Measurements from ENCODE around the gene DNER.
A peak's percentile ranks its signal among the peaks of the same experiment; 100 is the strongest.
"Not testable (repeated sequence)": the region's sequence is repeated elsewhere in the genome, so short reads cannot be mapped to it uniquely, and the experiment has no call there.

DNER gene, protein sequence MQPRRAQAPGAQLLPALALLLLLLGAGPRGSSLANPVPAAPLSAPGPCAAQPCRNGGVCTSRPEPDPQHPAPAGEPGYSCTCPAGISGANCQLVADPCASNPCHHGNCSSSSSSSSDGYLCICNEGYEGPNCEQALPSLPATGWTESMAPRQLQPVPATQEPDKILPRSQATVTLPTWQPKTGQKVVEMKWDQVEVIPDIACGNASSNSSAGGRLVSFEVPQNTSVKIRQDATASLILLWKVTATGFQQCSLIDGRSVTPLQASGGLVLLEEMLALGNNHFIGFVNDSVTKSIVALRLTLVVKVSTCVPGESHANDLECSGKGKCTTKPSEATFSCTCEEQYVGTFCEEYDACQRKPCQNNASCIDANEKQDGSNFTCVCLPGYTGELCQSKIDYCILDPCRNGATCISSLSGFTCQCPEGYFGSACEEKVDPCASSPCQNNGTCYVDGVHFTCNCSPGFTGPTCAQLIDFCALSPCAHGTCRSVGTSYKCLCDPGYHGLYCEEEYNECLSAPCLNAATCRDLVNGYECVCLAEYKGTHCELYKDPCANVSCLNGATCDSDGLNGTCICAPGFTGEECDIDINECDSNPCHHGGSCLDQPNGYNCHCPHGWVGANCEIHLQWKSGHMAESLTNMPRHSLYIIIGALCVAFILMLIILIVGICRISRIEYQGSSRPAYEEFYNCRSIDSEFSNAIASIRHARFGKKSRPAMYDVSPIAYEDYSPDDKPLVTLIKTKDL

DNA sequence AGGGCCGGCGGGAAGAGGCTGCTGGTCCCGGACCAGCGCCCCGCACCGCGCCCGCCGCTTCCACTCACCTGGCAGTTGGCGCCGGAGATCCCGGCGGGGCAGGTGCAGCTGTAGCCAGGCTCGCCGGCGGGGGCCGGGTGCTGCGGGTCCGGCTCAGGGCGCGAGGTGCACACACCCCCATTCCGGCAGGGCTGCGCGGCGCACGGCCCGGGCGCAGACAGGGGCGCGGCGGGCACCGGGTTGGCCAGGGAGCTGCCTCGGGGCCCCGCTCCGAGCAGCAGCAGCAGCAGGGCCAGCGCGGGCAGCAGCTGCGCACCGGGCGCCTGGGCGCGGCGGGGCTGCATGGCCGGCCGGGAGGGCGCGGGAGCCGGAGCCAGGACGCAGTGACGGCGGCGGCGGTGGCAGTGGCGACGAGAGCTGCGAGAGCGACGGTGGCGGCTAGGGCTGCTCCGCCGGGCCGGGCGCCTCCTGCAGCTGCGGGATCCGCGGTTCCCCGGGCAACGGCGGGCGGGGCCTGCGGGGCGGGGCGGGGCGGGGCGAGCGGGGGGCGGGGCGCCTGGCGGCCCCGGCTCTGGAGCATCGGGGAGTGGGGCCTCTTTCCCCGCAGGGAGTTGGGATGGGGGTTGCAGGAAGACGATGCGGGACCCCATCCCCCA lies at the start of gene DNER:
Gene DNER (minus strand): TSS at position 476 of the 656 bp plus-strand sequence. CDS start 132 bp downstream, at position 344.
- peak; percentile 71 for DNase-seq

DNA sequence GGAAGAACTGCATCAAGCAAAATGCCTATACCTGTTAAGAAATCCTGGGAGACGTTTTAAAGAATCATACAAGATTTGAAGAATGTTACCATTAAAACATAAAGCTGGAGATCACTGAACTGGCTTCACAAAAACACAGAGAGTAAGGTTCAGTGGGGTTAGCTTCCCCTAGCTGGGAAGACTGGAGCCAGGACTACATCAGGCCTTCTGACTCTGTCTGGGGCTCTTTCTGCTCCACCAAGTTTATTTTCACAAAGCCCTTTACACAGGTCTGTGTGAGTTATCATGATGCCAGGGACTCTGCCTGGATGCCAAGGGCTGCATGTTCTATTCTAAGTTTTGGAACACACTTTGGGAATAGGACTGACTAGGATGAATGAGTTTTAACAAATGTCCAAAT lies 47.3 kb upstream of the DNER start:
- DNase-seq, result no peak

DNA sequence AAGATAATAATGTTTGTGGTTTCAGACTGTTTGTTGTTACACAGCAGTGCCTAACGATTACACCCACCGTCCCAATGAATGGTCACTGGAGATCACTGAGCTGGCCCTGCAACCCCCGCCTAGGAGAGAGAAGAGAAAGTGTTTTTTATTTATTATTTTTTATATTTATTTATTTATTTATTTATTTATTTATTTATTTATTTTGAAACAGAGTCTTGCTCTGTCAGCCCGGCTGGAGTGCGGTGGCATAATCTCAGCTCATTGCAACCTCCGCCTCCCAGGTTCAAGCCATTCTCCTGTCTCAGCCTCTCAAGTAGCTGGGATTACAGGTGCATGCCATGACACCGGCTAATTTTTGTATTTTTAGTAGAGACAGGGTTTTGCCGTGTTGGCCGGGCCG lies 43.1 kb upstream of the DNER start:
- DNase-seq, result not testable (repeated sequence)

DNA sequence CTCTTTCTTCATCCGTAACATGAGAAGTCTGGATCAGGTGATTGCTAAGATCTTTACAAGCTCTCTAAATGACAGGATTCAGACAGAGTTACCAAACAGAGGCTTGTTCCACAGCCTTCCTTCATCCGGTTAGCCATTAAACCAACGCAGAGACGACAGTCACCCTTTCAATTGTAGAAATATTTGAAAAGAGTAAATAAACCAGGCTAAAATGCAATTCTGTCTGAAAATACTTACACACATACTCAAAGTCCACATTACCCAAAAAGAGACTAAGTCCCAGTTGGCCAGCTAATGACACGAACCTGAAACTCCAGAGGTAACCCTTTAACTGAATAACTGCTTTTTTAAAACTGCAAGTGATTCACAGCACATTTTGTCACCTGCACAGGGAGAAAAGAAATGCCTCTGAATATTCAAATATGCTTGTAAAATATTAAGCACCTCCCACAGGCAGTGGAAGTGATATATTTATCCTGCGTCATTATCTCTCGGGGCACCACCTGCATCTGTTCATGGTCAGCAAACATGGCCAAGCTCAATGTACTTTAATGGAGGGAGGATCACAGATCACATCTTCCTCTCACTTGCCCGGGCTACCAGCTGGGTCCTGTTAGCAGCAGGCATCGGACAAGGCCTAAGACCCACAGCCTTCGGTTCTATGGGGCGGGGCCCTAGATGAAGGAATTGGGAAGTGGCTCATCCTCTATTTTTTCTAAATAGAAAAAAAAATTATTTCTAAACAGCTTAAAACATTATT lies 38.8 kb upstream of the DNER start:
- no peak for DNase-seq

DNA sequence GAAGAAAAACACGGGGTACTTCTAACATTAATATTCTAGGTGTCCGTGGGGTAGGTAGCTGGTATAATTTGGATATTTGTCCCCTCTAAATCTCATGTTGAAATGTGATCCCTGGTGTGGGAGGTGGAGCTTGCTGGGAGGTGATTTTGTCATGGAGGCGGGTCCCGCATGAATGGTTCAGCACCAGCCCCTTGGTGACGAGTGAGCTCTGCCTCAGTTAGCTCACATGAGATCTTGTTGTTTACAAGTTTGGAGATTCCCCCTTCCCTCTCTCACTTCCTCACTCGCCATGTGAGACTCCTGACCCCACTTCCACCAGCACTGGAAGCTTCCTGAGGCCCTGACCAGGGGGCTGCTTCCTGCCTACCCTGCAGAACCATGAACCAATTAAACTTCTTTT lies 35.4 kb upstream of the DNER start:
- no peak for DNase-seq

DNA sequence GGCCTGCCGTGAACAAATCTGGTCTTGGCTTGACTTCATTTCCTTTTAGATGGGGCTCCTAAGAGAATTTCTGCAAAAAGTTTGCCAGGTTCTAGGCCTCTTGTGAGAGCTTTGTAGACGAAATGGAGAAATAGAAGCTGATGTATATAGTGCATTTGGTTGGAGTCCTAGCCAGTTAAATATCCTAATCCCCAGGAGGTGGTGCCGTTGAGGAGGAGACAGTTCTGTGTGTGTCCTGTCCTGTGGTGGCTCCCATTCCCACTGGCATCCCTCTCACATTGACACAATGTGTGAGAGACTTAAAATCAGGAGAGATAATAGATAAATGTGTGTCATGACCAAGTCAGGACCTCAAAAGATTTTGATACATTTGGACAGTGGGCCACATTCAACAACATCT lies 34.6 kb upstream of the DNER start:
- DNase-seq, result no peak

DNA sequence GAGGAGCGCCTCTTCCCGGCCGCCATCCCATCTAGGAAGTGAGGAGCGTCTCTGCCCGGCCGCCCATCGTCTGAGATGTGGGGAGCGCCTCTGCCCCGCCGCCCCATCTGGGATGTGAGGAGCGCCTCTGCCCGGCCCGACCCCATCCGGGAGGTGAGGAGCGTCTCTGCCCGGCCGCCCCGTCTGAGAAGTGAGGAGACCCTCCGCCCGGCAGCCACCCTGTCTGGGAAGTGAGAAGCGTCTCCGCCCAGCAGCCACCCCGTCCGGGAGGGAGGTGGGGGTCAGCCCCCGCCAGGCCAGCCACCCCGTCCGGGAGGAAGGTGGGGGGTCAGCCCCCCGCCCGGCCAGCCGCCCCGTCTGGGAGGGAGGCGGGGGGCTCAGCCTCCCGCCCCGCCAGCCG lies 28.3 kb upstream of the DNER start:
- not testable (repeated sequence) for DNase-seq

DNA sequence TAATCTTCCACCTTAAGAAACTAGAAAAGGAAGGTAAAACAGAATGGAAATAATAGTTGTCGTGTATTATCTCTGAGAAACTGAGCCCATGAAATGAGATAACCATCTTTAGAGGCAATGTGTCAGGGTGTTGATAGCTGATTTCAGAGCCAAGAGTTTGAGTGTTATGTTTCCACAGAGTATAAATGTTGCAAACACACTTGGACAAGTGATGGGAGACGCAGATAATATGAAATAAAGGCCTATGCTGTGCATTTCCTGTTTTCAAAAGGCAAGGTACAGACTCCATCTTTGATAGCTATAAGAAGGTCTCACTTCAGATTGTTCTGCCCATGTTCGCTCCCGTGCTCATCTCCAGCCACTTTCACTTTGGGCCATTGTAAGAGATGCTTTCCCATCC lies 25.9 kb upstream of the DNER start:
- no peak for DNase-seq

DNA sequence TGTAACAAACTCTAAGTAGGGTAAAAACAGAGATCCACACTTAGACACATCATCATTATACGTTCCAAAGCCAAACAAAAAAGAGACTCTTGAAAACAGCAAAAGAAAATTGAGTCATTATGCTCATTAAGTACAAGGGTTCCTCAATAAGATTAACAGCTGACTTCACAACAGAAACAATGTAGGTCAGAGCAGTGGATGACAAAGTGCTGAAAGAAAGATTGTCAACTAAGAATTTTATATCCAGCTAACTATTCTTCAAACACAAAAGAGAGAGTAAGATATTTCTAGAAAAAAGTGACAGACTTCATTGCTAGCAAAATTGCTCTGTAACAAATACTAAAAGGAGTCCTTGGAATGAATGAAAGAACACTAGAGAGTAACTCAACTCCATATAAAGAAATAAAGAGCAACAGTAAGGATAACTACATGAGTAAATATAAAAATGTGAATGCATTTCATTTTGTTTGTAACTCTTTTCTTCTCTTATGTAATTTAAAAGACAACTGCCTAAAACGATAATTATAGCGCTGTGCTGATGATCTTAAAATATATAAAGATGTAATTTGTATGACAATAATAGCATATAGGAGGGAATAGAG lies 23.8 kb upstream of the DNER start:
- DNase-seq, result peak; percentile 3

DNA sequence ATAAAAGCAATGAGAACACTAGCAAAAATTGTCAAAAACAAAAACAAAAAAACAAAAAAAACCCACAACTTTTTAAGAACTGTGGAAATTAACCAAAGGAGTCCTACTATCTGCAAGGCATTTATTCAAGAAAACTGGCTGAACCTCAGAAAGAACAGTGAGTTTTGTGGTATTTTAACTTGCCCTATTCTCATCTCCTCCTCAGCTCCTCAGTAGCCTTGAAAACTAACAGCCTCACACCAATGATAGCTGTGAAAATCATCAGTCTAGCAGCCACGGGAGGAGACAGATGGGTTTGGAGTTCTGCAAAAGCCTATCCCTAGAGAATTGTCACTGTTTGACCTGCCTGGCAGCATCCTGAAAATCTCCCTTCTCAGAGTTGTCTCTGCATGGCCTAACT lies 20.1 kb upstream of the DNER start:
- DNase-seq, result no peak

DNA sequence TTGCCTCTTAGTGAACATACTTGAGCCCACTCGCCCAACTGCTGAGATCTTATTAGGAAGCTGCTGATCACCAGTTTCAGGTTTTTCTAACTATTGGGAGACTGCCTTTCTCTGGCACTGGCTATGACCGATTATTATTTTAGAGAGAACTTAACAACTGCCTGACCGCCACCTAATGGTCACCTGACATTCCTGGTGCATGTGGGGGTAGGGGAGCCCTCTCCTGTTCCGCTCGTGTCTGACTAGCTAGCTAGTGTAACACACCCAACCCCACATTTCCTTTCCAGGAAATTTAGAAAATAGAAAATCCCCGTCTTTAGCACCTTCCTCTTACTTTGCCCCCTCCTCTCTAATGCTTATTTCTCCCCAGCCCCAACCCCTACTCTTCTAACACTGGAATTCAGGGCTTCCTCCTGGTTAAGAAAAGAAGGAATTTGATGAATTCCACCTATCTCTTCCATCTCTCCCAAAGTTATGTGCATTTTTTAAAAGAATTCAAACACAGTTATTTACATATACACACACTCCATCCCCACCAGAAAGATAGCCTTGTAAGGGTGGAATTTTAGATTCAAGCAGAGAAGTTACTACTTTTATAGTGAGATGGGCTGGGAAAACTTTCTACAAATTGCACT lies 19.4 kb upstream of the DNER start:
- DNase-seq, result no peak

DNA sequence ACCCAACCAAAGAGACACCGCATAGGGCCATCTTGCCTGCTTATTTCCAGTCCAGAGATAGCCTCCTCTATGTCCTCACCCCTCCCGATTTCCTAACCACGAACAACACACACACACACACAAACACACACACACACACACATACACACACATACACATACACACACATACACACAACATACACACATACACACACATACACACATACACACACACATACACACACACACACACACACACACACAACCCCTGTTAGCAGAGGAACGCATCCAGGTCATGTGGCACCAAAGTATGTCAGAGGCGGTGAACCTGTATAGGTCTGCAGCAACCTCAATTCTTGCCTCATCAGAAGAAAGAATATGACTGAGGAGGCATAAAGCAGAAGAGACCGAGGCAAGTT lies 18.5 kb upstream of the DNER start:
- no peak for DNase-seq

DNA sequence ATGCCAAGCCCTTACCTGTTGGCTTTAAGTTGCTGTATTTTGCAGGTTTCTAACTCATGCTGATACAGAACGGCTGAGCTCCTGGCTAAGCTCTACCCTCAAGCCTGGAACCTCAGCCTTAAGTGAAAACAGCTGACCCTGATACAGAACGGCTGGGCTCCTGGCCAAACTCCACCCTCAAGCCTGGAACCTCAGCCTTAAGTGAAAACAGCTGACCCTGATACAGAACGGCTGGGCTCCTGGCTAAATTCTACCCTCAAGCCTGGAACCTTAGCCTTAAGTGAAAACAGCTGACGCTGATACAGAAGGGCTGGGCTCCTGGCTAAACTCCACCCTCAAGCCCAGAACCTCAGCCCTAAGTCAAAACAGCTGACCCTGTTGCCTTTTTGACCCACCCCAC lies 17.6 kb upstream of the DNER start:
- no peak for DNase-seq

DNA sequence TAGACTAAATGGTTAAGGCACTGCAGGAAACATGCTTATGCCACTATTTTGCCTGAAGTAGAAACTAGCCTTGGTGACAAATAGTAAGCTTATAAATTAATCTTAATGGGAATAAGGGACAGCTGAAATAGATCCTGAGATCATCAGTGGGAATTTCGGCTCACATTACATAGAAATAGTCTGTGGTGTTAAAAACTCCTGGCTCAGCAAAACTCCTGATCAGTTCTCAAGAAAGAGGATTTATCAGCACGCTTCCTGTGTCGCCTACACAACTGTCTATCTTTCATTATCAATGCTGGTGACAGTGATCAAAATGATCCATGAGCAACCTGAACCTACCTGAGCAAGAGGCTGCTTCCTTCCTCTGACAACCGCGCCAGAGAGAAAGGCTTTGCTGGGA lies 17.0 kb upstream of the DNER start:
- DNase-seq, result no peak

DNA sequence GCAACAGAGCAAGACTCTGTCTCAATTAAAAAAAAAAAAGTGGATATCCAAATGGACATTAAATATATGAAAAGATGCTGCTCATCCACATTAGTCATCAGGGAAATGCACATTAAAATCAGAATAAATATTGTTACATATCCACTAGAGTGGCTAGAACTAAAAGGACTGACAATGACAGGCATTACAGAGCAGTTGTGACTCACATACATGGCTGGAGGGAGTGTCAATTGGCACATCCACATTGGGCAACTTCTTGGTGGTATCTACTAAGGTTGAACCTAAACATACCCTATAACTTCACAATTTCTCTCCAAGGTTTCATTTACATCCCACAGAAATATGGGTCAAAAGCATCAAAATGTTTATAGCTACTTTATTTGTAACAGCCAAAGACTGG lies 14.0 kb upstream of the DNER start:
- DNase-seq, result no peak

DNA sequence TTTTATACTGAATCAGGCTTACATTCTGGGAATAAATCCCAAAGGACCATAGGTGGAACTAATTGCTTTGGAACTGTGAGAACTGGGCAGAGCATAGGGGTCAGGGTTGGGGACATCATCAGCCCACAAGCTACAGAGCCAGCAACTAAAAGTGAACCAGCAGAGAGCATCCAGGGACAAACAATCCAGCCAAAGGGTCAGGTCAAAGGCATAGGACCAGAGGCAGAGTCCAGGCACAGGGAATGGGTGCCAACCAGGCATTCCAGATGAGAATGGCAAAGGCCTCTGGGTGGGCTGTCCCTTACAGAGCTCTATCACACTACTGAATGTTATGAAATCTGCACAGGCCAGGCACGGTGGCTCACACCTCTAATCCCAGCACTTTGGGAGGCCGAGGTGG lies 12.3 kb upstream of the DNER start:
- DNase-seq, result no peak

DNA sequence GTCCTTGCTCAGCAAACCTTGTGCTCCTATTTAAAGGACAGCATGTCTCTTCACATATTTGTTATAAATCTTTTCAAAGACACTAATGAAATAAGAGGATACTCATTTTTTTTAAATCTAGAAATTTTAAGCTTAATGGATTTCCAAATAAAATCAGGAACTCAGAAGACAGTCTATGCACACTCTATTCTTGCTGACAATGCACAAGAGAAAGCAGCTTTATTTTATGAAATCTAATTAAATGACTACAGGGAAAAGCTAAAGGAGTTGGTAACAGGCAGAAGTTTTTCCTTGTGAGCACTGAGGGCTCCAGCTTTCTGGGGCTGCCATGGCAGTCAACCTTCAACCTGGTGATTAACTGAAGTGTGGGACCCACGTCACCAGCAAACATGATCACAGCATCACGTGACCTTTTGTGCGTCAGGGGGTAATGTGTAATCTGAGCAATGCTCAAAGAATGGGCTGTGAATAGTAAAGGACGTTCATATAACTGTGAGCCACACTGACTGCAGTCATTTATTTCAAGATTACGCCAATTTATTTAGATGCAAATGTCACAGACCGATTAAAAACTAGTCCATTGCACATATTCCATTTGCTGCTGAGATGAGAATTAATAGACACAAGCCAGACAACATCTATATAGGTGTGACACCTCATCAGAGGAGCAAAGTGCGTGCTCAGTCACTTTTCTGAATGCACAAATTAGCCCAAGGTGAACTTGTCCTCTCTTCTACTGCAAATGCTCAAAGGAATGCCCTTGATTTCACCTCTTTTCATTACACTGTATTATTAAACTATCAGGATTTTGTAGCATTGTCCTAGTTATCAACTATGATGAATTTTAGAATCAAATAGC lies 11.6 kb upstream of the DNER start:
- no peak for DNase-seq

DNA sequence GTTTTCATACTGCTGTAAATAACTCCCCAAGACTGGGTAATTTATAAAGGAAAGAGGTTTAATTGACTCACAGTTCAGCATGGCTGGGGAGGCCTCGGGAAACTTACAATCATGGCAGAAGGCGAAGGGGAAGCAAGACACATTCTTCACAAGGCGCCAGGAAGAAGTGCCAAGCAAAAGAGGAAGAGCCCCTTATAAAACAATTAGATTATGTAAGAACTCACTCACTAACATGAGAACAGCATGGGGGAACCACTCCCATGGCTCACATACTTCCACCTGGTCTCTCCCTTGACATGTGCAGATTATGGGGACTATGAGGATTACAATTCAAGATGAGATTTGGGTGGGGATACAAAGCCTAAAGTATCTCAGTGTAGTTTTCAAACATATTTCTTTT lies 8.8 kb upstream of the DNER start:
- DNase-seq, result not testable (repeated sequence)

DNA sequence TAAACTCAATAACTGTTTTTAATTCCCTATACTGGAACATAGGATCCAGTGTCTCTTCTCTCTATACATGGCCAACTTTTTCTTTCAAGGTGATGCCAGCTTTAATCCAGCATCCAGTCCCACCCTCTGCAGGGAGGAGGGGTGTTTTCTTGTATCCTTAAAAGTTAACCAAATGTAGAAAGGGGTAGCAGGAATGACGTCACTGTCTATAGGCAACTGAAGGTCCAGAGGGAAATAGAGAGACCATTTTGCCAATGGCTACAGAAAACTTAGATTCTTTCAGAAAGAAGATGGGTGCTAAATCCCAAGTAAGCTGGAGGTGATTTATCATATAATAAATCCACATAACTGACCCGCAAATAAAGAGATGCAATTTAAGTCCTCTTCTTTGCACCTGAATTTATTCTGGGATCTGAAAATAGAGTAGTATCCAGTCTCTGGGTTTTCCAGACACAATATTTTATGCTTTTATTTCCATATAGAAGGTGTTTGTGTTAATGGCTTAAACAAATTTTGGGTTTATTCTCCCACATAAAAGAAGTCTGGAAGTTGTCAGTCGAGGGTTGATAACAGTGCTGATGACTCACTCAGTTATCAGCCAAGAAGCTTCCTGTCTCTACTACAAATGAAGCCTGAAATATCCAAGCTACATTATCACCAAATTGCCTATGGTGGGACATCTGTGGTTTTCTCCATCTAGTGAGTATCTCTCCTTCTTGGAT lies 5.7 kb upstream of the DNER start:
- DNase-seq, result no peak

DNA sequence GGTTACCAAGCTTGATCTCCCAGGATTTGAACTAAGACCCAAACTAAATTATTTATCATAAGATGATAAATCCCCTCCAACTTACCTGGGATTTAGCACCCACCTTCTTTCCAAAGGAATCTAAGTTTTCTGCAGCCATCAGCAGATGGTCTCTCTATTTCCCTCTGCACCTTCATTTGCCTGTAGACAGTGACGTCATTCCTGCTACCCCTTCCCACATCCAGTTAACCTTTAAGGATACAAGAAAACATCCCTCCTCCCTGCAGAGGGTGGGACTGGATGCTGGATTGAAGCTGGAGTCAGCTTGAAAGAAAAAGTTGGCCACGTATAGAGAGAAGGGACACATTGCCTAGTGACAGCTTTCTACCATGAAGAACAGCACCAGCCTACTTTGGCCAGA lies 3.7 kb upstream of the DNER start:
- no peak for DNase-seq
